HepG2 (cell line): Measurements from ENCODE around the gene ITIH2. TPM values are rescaled to one million over a fixed set of nuclear protein-coding genes. Genes with fewer than 3 reads are reported as not detected.
A peak's percentile ranks its signal among the peaks of the same experiment; 100 is the strongest.

Experiments used
- ARID5B ChIP-seq: IDR thresholded peaks from 2 replicates; pipeline ENCODE4 v1.4.0; 2020; ENCODE audit warnings: mild to moderate bottlenecking, missing genetic modification reagents
- ATF3 ChIP-seq: sonication (generic); formaldehyde crosslinking; IDR thresholded peaks from 2 replicates; pipeline ENCODE4 v1.4.0; 2020; ENCODE audit warnings: missing genetic modification reagents
- ATF4 ChIP-seq, 2 experiments: fragments of 450-650 bp in 1 of 2; sonication (generic) in 1 of 2; formaldehyde crosslinking; IDR thresholded peaks; 2 replicates each; pipeline versions ENCODE4 v1.5.0 to v1.8.0; 2020 to 2022; ENCODE audit warnings: mild to moderate bottlenecking in 1 of 2, missing genetic modification reagents in 1 of 2
- CBX5 ChIP-seq: sonication (generic); formaldehyde crosslinking; IDR thresholded peaks from 2 replicates; pipeline ENCODE4 v1.4.0; 2020; ENCODE audit warnings: missing genetic modification reagents, borderline replicate concordance
- FOSL2 ChIP-seq: sonication (generic); formaldehyde crosslinking; IDR thresholded peaks from 2 replicates; pipeline ENCODE4 v1.4.0; 2020; ENCODE audit warnings: missing genetic modification reagents
- FOXC1 ChIP-seq: sonication (generic); formaldehyde crosslinking; IDR thresholded peaks from 2 replicates; pipeline ENCODE4 v1.8.0; 2022; ENCODE audit warnings: mild to moderate bottlenecking, missing genetic modification reagents, borderline replicate concordance
- FUBP1 ChIP-seq: sonication (generic); formaldehyde crosslinking; IDR thresholded peaks from 2 replicates; pipeline ENCODE4 v1.5.1; 2020; ENCODE audit warnings: missing genetic modification reagents, mild to moderate bottlenecking, borderline replicate concordance
- GATAD1 ChIP-seq: IDR thresholded peaks from 2 replicates; pipeline ENCODE4 v1.6.1; 2016; ENCODE audit warnings: missing genetic modification reagents, missing compliant biosample characterization
- MBD4 ChIP-seq: IDR thresholded peaks from 2 replicates; pipeline ENCODE4 v1.6.1; 2012; ENCODE audit warnings: low read length, inconsistent platforms, borderline replicate concordance
- MED13 ChIP-seq: sonication (generic); formaldehyde crosslinking; IDR thresholded peaks from 2 replicates; pipeline ENCODE4 v1.5.0; 2020; ENCODE audit warnings: missing genetic modification reagents
- NFYB ChIP-seq: sonication (generic); formaldehyde crosslinking; IDR thresholded peaks from 2 replicates; pipeline ENCODE4 v1.4.0; 2020; ENCODE audit warnings: missing genetic modification reagents
- RBM22 ChIP-seq: fragments of 200-400 bp; formaldehyde crosslinking; optimal IDR thresholded peaks from 2 replicates; pipeline ENCODE3; 2017; ENCODE audit warnings: mild to moderate bottlenecking, low read length, moderate library complexity
- RFX1 ChIP-seq: fragments of 450-650 bp; IDR thresholded peaks from 2 replicates; pipeline ENCODE4 v1.6.1; 2017
- SALL1 ChIP-seq: sonication (generic); formaldehyde crosslinking; IDR thresholded peaks from 2 replicates; pipeline ENCODE4 v1.8.0; 2022; ENCODE audit warnings: mild to moderate bottlenecking, missing genetic modification reagents
- SOX13 ChIP-seq, 3 experiments: fragments of 450-650 bp in 1 of 3; sonication (generic) in 1 of 3; formaldehyde crosslinking in 1 of 3; IDR thresholded peaks in 2 of 3; conservative IDR thresholded peaks in 1 of 3; 2 replicates each; pipeline versions ENCODE4 v1.5.0 to v1.6.1; 2016 to 2020; ENCODE audit warnings: antibody characterized with exemption in 1 of 3, mild to moderate bottlenecking in 1 of 3, missing compliant biosample characterization in 1 of 3, missing genetic modification reagents in 1 of 3, moderate library complexity in 1 of 3
- UBTF ChIP-seq: sonication (generic); formaldehyde crosslinking; IDR thresholded peaks from 2 replicates; pipeline ENCODE4 v1.4.0; 2020; ENCODE audit warnings: mild to moderate bottlenecking, missing genetic modification reagents
- ZBTB34 ChIP-seq: sonication (generic); formaldehyde crosslinking; IDR thresholded peaks from 2 replicates; pipeline ENCODE4 v1.8.0; 2022; ENCODE audit warnings: mild to moderate bottlenecking, missing genetic modification reagents
- polyA plus RNA-seq, 8 experiments: library from polyadenylated mRNA; depleted of rRNA in 3 of 8; stranded (reverse) in 7 of 8; unstranded in 1 of 8; fragments of >200 nt; fragmentation: Illumina TruSeq in 4 of 8; extraction: Trizol in 4 of 8; gene quantifications; 2 replicates each; pipeline versions ENCODE4 v1.2.1 to v1.2.3, GENCODE V29; 2011 to 2016; ENCODE audit warnings: low read depth in 4 of 8, missing spikeins in 1 of 8, mixed read lengths in 1 of 8; ENCODE audit not compliant: insufficient read depth in 1 of 8
- total RNA-seq, 5 experiments: library from RNA; depleted of rRNA; stranded (reverse); fragments of >200 nt; fragmentation: Illumina TruSeq; extraction: Trizol; gene quantifications; 2 replicates each; pipeline ENCODE4 v1.2.3, GENCODE V29; 2016; ENCODE audit warnings: low read depth in 1 of 5

ITIH2 gene
- total and polyA plus RNA-seq, 2 of the 13 experiments (the other 11 are each of a cell fraction or from before 2014, with no cell fraction given), result 1,197 to 1,427 TPM

- TF ChIP-seq UBTF (CRISPR knock-in tag) (0 out of 2 replicates have a peak, but pooled peaks have one; percentile 35), ATF3 (CRISPR knock-in tag) (0 out of 2 replicates have a peak, but pooled peaks have one; percentile 29), SALL1 (CRISPR knock-in tag) (peak; percentile 63), ATF4 (CRISPR knock-in tag; IDR thresholded peaks at IDR 0.05) (peak in 1 of 2 experiments; percentile 68; a peak in 2 of 4 replicates), RFX1 (no peak), MED13 (CRISPR knock-in tag) (no peak), FOSL2 (CRISPR knock-in tag) (0 out of 2 replicates have a peak, but pooled peaks have one; percentile 17), ARID5B (CRISPR knock-in tag) (no peak), FUBP1 (CRISPR knock-in tag) (no peak), SOX13 (IDR thresholded peaks at IDR 0.05) (no peak), SOX13 (CRISPR knock-in tag; conservative IDR thresholded peaks at IDR 0.05 in 1 of 2, IDR thresholded peaks at IDR 0.05 in 1 of 2) (peak in 1 of 2 experiments; percentile 10; a peak in 1 of 4 replicates), ZBTB34 (CRISPR knock-in tag) (no peak), RBM22 (peak; percentile 57), CBX5 (0 out of 2 replicates have a peak, but pooled peaks have one; percentile 17), FOXC1 (CRISPR knock-in tag) (no peak), MBD4 (0 out of 2 replicates have a peak, but pooled peaks have one; percentile 40), NFYB (CRISPR knock-in tag) (no peak), GATAD1 (CRISPR knock-in tag) (no peak)
Observed at GRCh38 chr10:7702288-7702812, 766 bp upstream of the ITIH2 start (continued).
